SJSA1 (cell line): ENCODE measurements around the gene TBX15. TPM values are rescaled to one million over a fixed set of nuclear protein-coding genes. Genes with fewer than 3 reads are reported as not detected.

Experiments
- DNase-seq, 2 experiments: peaks; one replicate each; pipeline ENCODE4 v3.0.0-alpha.2; 2015 to 2020; ENCODE audit warnings: low spot score in 2 of 2, low read depth in 1 of 2
- H3K27ac ChIP-seq: fragments of 250-450 bp; sonication (Bioruptor Pico); 2 replicates; pipeline ENCODE4 v1.5.1; 2020; ENCODE audit warnings: mild to moderate bottlenecking, moderate library complexity
- H3K27me3 ChIP-seq: fragments of 250-450 bp; sonication (Bioruptor Pico); replicated peaks from 2 replicates; pipeline ENCODE4 v1.5.1; 2020; ENCODE audit warnings: mild to moderate bottlenecking, moderate library complexity
- H3K36me3 ChIP-seq: fragments of 250-450 bp; sonication (Bioruptor Pico); 2 replicates; pipeline ENCODE4 v1.5.1; 2020; ENCODE audit warnings: mild to moderate bottlenecking
- H3K4me1 ChIP-seq: fragments of 250-450 bp; sonication (Bioruptor Pico); replicated peaks from 2 replicates; pipeline ENCODE4 v1.6.1; 2021; ENCODE audit warnings: mild to moderate bottlenecking
- H3K4me3 ChIP-seq: fragments of 250-450 bp; sonication (Bioruptor Pico); 2 replicates; pipeline ENCODE4 v1.5.1; 2020; ENCODE audit warnings: mild to moderate bottlenecking
- H3K9me3 ChIP-seq: fragments of 250-450 bp; sonication (Bioruptor Pico); replicated peaks from 2 replicates; pipeline ENCODE4 v1.5.1; 2020; ENCODE audit warnings: mild to moderate bottlenecking
- total RNA-seq: library from RNA; depleted of rRNA; stranded (reverse); fragments of >200 nt; shearing (Covaris generic); gene quantifications from 2 replicates; pipeline ENCODE4 v1.2.3, GENCODE V29; 2014; rRNA removed

Gene TBX15
- 16.0 and 31.0 TPM in 2 replicates for total RNA-seq

GRCh38 chr1:118988186-118989005 is at the start of gene TBX15:
Gene TBX15, minus strand, starts transcription at chr1:118988343. Its CDS starts 548 bp downstream, at chr1:118987795.
- H3K27ac ChIP-seq, result peak within 1 kb of the TSS; percentile 89
- H3K36me3 ChIP-seq, result peaks cover 32% of the 10 kb centered on the region
- H3K27me3 ChIP-seq, result no peaks in the 10 kb centered on the region
- peak within 1 kb of the TSS; percentile 66 for H3K4me3 ChIP-seq
- H3K4me1 ChIP-seq, result peaks cover 37% of the 10 kb centered on the region
- DNase-seq, result peak; percentile 89 to 94
- no peaks in the 10 kb centered on the region for H3K9me3 ChIP-seq

- Histone ChIP-seq H3K9me3 (no peaks in the 10 kb centered on the region), H3K4me1 (no peaks in the 10 kb centered on the region), H3K27ac (no peak overlapping the region), H3K27me3 (no peaks in the 10 kb centered on the region), H3K4me3 (no peak overlapping the region), H3K36me3 (no peaks in the 10 kb centered on the region)
- DNase-seq, result no peak
Measured at GRCh38 chr1:119034359-119034758, 46.2 kb upstream of the TBX15 start.

- no peak overlapping the region for H3K27ac ChIP-seq
- no peaks in the 10 kb centered on the region for H3K27me3 ChIP-seq
- no peaks in the 10 kb centered on the region for H3K9me3 ChIP-seq
- no peak for DNase-seq
- H3K4me1 ChIP-seq, result no peaks in the 10 kb centered on the region
- no peak overlapping the region for H3K4me3 ChIP-seq
- no peaks in the 10 kb centered on the region for H3K36me3 ChIP-seq
Measured at GRCh38 chr1:119032986-119033385, 44.8 kb upstream of the TBX15 start.

DNA sequence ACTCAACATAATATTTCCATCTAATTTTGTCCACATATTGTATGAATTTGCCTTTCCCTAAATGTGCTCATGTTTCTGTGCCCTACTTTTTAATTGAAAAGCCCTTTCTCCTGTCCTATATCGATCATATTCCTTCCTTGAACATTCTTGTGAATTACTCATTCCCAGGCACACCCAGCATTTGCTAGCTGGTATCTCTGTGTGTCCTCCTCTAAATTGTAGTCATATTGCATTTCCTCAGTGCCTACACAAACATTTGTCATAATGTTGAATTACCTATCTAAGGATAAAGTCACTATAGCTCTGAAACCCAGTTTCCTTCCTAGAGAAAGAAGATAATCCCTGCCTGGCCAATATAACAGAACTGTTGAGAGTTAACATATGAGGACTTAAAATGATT is 39.6 kb upstream of the TBX15 start:
- Histone ChIP-seq H3K4me1 (no peaks in the 10 kb centered on the region), H3K4me3 (no peak overlapping the region), H3K9me3 (no peaks in the 10 kb centered on the region), H3K27me3 (no peaks in the 10 kb centered on the region), H3K36me3 (no peaks in the 10 kb centered on the region), H3K27ac (no peak overlapping the region)
- no peak for DNase-seq

- no peak for DNase-seq
- no peak overlapping the region for H3K27ac ChIP-seq
- no peaks in the 10 kb centered on the region for H3K36me3 ChIP-seq
- no peaks in the 10 kb centered on the region for H3K4me1 ChIP-seq
- no peaks in the 10 kb centered on the region for H3K9me3 ChIP-seq
- no peaks in the 10 kb centered on the region for H3K27me3 ChIP-seq
- H3K4me3 ChIP-seq, result no peak overlapping the region
Measured at GRCh38 chr1:119026956-119027355, 38.8 kb upstream of the TBX15 start.

DNA sequence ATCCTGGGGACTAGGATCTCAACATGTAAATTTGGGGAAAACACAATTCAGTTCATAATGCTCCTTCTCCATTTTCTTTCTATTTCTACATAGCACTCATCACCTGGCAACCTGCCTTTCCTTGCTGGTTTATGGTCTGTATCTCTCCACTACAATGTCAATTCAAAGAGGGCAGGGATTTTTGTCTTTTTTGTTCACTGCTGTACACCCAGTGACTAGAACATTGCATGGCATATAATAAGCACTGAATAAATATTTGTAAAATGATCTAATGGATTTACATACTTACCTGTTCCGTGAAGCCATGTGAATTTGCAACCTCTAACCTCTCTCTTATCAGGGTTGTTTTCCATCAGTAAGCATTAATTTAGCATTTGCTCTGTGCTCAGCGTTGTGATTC is 27.4 kb upstream of the TBX15 start:
- H3K27me3 ChIP-seq, result no peaks in the 10 kb centered on the region
- no peak for DNase-seq
- no peak overlapping the region for H3K4me3 ChIP-seq

DNA sequence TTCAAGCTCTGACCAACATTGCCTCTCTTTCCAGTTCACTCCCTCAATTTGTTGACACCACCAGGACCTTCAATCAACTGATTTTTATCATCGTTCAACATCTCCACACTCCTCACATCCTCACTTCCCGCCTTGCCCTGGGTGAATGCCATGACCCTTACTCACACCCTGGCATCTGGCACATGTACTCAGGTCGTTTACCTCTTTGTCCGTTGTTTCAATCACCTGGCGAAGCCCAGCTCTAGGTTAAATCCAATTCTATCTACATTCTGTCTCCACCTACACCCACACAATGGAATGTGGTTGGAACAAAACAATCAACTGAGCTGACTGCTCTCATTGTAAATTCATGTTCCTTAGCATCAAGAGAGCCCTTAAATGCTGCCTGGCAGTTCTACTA is 24.2 kb upstream of the TBX15 start:
- Histone ChIP-seq H3K4me3 (no peak overlapping the region), H3K27me3 (no peaks in the 10 kb centered on the region)
- DNase-seq, result no peak

More for the DNA sequence above, 27.4 kb upstream of the TBX15 start:
- no peaks in the 10 kb centered on the region for H3K9me3 ChIP-seq
- no peaks in the 10 kb centered on the region for H3K36me3 ChIP-seq
- H3K4me1 ChIP-seq, result peaks cover 3% of the 10 kb centered on the region
- H3K27ac ChIP-seq, result no peak overlapping the region

DNA sequence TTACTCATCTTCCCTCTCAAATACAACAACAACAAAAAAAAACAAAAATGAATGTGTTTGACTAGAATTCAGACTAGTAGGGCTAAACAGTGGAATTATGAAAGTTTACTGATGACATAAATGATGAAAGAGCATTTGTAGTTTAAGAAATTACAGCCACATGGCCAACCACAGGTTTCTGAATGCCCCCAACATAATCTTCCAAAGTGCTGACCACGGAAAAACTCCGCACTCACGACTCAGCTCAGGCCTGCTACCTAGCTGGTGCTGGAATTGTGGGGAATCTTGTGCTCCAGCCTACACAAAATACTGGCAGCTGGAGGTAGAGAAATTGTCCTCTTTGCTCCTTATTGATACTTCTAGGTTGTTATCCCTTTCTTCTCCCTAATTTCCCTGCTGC is 23.6 kb upstream of the TBX15 start:
- no peak overlapping the region for H3K27ac ChIP-seq
- H3K4me3 ChIP-seq, result no peak overlapping the region
- H3K36me3 ChIP-seq, result no peaks in the 10 kb centered on the region
- H3K9me3 ChIP-seq, result no peaks in the 10 kb centered on the region
- H3K27me3 ChIP-seq, result no peaks in the 10 kb centered on the region
- DNase-seq, result no peak
- peaks cover 25% of the 10 kb centered on the region for H3K4me1 ChIP-seq

More for the DNA sequence above, 24.2 kb upstream of the TBX15 start:
- Histone ChIP-seq H3K27ac (no peak overlapping the region), H3K4me1 (peaks cover 25% of the 10 kb centered on the region), H3K36me3 (no peaks in the 10 kb centered on the region), H3K9me3 (no peaks in the 10 kb centered on the region)

DNA sequence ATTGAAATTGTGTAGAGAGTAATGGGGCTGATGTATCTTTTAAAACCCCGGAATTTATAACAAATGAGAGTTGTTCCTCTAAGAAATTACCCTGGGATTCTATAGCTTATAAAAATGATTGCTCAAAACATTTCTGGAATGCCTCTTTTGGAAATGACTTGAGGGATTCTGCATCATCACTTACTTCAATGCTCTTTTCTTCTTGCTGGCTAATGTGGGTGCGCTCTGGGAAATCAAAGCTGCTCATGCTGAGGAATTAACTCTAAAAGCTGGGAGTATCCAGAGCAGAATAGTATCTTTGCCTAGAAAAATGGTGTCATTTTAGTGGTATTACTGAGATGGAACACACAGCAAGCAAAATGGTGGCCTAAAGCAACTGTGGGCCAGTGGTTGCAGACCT is 23.0 kb upstream of the TBX15 start:
- Histone ChIP-seq H3K4me3 (no peak overlapping the region), H3K9me3 (no peaks in the 10 kb centered on the region), H3K27me3 (no peaks in the 10 kb centered on the region), H3K27ac (no peak overlapping the region), H3K4me1 (peaks cover 25% of the 10 kb centered on the region), H3K36me3 (no peaks in the 10 kb centered on the region)
- no peak for DNase-seq

DNA sequence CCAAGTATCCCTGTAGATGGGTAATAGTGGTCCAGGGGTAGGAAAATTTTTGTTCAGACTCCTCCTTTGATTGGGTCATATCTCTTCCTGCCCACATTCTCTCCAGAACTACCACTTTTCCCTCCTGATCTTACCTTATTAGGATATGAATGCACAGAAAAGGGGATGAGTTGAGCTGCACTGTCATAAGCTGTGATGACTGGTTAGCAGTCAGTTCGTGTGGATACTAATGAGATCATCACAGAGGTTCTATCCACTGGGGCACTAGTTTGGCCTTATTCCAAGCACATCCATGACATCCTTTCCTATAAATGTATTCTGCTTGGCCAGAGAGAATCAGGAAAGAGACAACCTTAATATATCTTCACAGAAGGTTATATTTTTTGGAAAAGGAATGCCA is 22.1 kb upstream of the TBX15 start:
- Histone ChIP-seq H3K27me3 (no peaks in the 10 kb centered on the region), H3K36me3 (no peaks in the 10 kb centered on the region), H3K9me3 (no peaks in the 10 kb centered on the region), H3K27ac (no peak overlapping the region), H3K4me3 (no peak overlapping the region), H3K4me1 (peaks cover 25% of the 10 kb centered on the region)
- peak in 1 of 2 experiments; percentile 11 for DNase-seq

GRCh38 chr1:119009312-119009655 is 21.1 kb upstream of the TBX15 start:
- H3K4me1 ChIP-seq, result peaks cover 25% of the 10 kb centered on the region
- no peaks in the 10 kb centered on the region for H3K36me3 ChIP-seq
- H3K27me3 ChIP-seq, result no peaks in the 10 kb centered on the region
- no peak overlapping the region for H3K4me3 ChIP-seq
- H3K27ac ChIP-seq, result peak overlapping the region; percentile 84
- H3K9me3 ChIP-seq, result no peaks in the 10 kb centered on the region
- no peak for DNase-seq

GRCh38 chr1:119008483-119009311 is 20.6 kb upstream of the TBX15 start:
- Histone ChIP-seq H3K9me3 (no peaks in the 10 kb centered on the region), H3K27me3 (no peaks in the 10 kb centered on the region), H3K4me1 (peaks cover 25% of the 10 kb centered on the region), H3K4me3 (peak overlapping the region; percentile 28), H3K27ac (peak overlapping the region; percentile 84), H3K36me3 (no peaks in the 10 kb centered on the region)
- DNase-seq, result peak; percentile 73 to 91

GRCh38 chr1:119007670-119008482 is 19.7 kb upstream of the TBX15 start:
- no peaks in the 10 kb centered on the region for H3K27me3 ChIP-seq

More at GRCh38 chr1:119007670-119008482, 19.7 kb upstream of the TBX15 start:
- Histone ChIP-seq H3K36me3 (no peaks in the 10 kb centered on the region), H3K4me3 (no peak overlapping the region), H3K27ac (peak overlapping the region; percentile 84), H3K4me1 (peaks cover 27% of the 10 kb centered on the region), H3K9me3 (no peaks in the 10 kb centered on the region)
- DNase-seq, result no peak
